Neutrophil (primary cell): ENCODE data around the gene MAPK8IP2.

Experiments used
- H3K27ac ChIP-seq: fragments of 200-600 bp; sonication (generic); 2 replicates; pipeline ENCODE4 v1.5.1; 2016; ENCODE audit warnings: mild to moderate bottlenecking, moderate library complexity
- H3K27me3 ChIP-seq: fragments of 200-600 bp; sonication (generic); 2 replicates; pipeline ENCODE4 v1.6.0; 2016; ENCODE audit warnings: mild to moderate bottlenecking
- H3K36me3 ChIP-seq: fragments of 200-600 bp; sonication (generic); 2 replicates; pipeline ENCODE4 v1.5.1; 2017
- H3K4me1 ChIP-seq, 2 experiments: fragments of 200-600 bp in 1 of 2; sonication (generic) in 1 of 2; 1 replicate in 1 of 2; 2 replicates in 1 of 2; pipeline versions ENCODE4 v1.5.1 to v1.6.1; 2013 to 2016; ENCODE audit warnings: low read depth in 1 of 2, low read length in 1 of 2, mild to moderate bottlenecking in 1 of 2, moderate library complexity in 1 of 2; ENCODE audit not compliant: control insufficient read depth in 1 of 2, insufficient read depth in 1 of 2
- H3K4me3 ChIP-seq, 2 experiments: fragments of 200-600 bp in 1 of 2; sonication (generic) in 1 of 2; 1 replicate in 1 of 2; 2 replicates in 1 of 2; pipeline ENCODE4 v1.5.1; 2013 to 2016; ENCODE audit warnings: low read depth in 1 of 2, low read length in 1 of 2, mild to moderate bottlenecking in 1 of 2, moderate library complexity in 1 of 2
- H3K9me3 ChIP-seq: fragments of 200-600 bp; sonication (generic); 2 replicates; pipeline ENCODE4 v1.5.1; 2016
- TF ChIP-seq, protein P1 (sequence below): fragments of 200-600 bp; sonication (generic); IDR thresholded peaks from 2 replicates; pipeline ENCODE4 v1.5.1; 2016; ENCODE audit warnings: antibody characterized with exemption

MAPK8IP2 gene

DNA sequence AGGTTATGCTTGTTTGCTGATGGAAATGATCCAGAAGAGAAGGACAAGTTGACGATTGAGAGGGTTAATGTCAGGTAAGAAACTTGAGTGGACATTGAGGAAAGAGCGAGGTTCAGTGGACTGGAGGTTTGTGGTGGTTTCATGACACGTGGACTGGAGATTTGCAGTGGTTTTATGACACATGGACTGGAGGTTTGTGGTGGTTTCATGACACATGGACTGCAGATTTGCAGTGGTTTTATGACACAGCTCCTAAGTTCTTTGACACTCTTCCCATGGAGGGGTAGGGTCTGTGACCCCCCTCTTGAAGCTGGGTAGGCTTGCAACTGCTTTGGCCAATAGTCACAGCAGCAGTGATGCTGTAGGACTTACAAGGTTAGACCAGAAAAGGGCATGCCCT lies 5.4 kb upstream of the MAPK8IP2 start:
- Histone ChIP-seq H3K9me3 (no peaks in the 10 kb centered on the region), H3K27me3 (peaks cover 32% of the 10 kb centered on the region), H3K4me1 (peaks cover 0 to 2% of the 10 kb centered on the region in 2 experiments), H3K4me3 (no peak overlapping the region), H3K36me3 (no peaks in the 10 kb centered on the region), H3K27ac (no peak overlapping the region)
- TF ChIP-seq, protein P1, sequence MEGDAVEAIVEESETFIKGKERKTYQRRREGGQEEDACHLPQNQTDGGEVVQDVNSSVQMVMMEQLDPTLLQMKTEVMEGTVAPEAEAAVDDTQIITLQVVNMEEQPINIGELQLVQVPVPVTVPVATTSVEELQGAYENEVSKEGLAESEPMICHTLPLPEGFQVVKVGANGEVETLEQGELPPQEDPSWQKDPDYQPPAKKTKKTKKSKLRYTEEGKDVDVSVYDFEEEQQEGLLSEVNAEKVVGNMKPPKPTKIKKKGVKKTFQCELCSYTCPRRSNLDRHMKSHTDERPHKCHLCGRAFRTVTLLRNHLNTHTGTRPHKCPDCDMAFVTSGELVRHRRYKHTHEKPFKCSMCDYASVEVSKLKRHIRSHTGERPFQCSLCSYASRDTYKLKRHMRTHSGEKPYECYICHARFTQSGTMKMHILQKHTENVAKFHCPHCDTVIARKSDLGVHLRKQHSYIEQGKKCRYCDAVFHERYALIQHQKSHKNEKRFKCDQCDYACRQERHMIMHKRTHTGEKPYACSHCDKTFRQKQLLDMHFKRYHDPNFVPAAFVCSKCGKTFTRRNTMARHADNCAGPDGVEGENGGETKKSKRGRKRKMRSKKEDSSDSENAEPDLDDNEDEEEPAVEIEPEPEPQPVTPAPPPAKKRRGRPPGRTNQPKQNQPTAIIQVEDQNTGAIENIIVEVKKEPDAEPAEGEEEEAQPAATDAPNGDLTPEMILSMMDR = no peak

DNA sequence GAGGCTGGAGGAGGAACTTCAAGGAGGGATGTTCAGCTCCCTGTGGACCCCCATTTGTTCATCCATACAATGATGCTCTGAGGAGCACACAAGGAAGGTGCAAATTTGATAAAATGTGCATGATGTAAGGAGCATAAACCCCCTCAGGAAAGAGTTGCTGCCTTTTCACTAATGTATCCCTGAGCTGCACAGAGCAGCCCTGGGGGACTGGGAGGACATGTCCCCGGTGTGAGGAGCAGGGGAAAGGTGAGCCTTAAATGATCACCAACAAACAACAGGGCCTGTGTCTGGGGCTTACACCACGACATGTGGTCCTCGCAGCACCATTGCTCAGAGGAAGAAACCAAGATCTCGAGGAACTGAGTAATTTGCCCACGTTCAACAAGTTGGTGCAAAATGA lies 3.5 kb upstream of the MAPK8IP2 start:
- H3K36me3 ChIP-seq = no peaks in the 10 kb centered on the region

DNA sequence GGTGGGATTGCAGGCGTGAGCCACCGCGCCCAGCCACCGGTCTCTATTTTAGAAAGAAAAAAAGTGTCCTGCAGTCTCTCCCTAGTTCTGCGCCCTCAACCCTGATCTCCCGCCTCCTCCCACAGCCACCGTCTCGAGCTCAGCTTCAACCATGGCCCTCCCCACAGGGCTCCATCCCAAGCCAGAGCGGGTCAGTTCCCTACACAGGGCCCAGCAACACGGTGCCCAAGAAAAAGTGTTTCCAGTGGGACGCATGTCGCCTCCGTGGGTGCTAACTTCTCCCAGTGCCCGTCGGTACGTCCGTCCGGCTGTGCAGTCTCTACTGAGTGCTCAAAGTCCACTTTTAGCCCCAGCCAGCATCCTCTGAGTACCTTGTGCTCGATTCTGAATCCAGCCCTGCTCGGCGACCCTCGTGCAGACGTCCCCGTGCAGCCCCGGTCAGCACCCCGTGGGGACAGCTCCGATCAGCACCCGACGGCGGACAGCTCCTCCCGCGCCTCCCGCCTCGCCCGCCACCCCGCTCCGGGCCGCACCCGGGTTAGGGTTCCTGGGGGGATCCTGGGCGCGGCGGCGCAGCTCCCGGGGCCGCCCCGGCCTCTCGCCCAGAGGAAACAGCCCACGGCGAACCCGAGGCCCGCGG lies 657 bp upstream of the MAPK8IP2 start:
- TF ChIP-seq, protein P1 = no peak
- Histone ChIP-seq H3K9me3 (no peaks in the 10 kb centered on the region), H3K4me3 (peak overlapping the region in 1 of 2 experiments; percentile 28), H3K27ac (no peak overlapping the region), H3K27me3 (peaks cover 79% of the 10 kb centered on the region), H3K36me3 (no peaks in the 10 kb centered on the region), H3K4me1 (peaks cover 0 to 8% of the 10 kb centered on the region in 2 experiments)

More for the DNA sequence above, 3.5 kb upstream of the MAPK8IP2 start:
- Histone ChIP-seq H3K27me3 (peaks cover 51% of the 10 kb centered on the region), H3K4me1 (peaks cover 0 to 8% of the 10 kb centered on the region in 2 experiments), H3K4me3 (no peak overlapping the region), H3K27ac (no peak overlapping the region), H3K9me3 (no peaks in the 10 kb centered on the region)
- TF ChIP-seq, protein P1 = no peak

DNA sequence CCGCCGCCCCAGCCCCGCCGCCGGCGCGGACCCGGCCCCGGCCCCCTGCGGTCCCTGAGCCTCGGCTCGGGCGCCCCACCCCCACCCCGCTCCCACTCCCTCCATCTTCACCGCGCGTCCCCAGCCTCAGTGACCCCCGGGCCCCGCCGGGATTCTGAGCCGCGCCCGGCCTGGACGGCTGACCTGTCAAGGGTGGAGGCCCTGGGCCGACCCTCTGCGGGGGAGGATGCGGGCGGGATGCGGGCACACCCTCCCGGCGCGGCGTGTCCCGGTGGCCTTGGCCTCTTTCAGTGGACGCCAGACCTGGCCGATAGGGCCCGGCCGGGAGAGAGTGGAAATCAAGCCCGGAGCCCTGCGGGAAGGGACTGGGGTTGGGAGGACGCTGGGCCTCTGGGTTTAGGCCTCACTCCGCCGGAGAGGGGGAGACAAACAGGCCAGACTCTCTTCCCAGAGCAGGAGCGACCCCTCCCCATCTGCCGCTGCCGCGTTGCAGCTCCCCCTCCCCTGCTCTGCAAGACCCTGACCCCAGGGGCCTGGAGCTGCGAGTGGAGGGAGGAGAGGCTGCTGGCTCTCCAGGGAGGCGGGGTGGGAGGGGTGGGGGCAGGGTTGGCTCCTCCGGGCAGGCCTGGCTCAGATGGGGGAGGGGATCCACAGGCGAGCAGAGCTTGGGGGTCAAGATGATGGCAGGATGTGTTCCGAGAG lies 525 bp downstream of the MAPK8IP2 start:
- TF ChIP-seq, protein P1 = no peak
- Histone ChIP-seq H3K36me3 (no peaks in the 10 kb centered on the region), H3K9me3 (no peaks in the 10 kb centered on the region), H3K27me3 (peaks cover 91% of the 10 kb centered on the region), H3K4me1 (peaks cover 0 to 8% of the 10 kb centered on the region in 2 experiments), H3K27ac (no peak overlapping the region), H3K4me3 (no peak overlapping the region)

DNA sequence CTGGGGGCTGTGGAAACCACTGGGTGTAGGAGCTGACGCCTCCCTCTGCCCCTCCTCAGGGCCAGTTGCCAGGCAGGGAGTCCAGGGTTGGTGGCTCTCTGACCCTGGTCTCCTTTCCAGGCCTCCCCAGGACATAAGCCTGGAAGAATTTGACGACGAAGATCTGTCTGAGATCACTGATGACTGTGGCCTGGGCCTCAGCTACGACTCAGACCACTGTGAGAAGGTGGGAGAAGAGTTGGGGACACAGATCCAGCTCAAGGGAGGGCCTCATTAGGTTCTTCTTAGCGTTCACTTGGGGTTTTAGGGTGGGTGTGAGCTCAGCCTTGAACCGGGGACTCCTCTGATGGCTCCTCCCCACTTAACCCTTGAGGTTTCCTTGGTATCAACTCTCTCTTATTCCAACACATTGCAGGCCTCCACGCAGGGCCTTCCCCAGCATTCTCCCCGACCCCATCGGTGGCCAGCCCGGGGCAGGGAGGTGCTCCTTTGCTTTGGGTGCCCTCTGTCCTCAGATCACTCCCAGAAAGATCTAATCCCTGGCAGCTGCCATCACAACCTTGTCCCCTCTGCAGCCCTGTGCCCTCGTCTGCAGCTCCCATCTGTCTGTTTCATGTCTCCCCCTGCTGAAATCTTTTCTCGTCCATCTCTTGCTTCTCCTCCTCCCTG lies 1.2 kb downstream of the MAPK8IP2 start:
- H3K27me3 ChIP-seq = peaks cover 98% of the 10 kb centered on the region
- peaks cover 0 to 8% of the 10 kb centered on the region in 2 experiments for H3K4me1 ChIP-seq
- H3K9me3 ChIP-seq = no peaks in the 10 kb centered on the region
- TF ChIP-seq, protein P1 = no peak
- no peak overlapping the region for H3K27ac ChIP-seq
- no peaks in the 10 kb centered on the region for H3K36me3 ChIP-seq
- H3K4me3 ChIP-seq = no peak overlapping the region
